Measurements from ENCODE around the gene TEKTIP1.

TEKTIP1 gene

DNA sequence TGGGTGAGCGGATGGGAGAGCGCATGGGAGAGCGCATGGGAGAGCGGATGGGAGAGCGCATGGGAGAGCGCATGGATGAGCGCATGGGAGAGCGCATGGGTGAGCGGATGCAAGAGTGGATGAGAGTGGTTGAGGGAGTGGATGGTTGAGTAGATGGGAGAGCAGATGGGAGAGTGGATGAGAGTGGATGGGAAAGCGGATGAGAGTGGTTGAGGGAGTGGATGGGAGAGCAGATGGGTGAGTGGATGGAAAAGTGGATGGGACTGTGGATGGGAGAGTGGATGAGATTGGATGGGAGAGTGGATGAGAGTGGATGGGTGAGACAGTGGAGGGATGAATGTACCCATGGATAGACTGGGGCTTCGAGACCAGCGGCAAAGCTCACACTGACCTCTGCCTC is 8.6 kb upstream of the TEKTIP1 start:
- H4K20me1 ChIP-seq = peaks cover 77% of the 10 kb centered on the region
- no peak overlapping the region for H3K4me2 ChIP-seq
- no peaks in the 10 kb centered on the region for H3K27me3 ChIP-seq
- no peak overlapping the region for H3K9ac ChIP-seq
- no peak for TF ChIP-seq Cebpa-rat (IDR thresholded peaks at IDR 0.05)
- H3K27ac ChIP-seq = no peak overlapping the region
- H3K4me1 ChIP-seq = peaks cover 37% of the 10 kb centered on the region
- no peaks in the 10 kb centered on the region for H3K9me3 ChIP-seq
- no peak overlapping the region for H3K4me3 ChIP-seq
- H3K36me3 ChIP-seq = peaks cover 79% of the 10 kb centered on the region

DNA sequence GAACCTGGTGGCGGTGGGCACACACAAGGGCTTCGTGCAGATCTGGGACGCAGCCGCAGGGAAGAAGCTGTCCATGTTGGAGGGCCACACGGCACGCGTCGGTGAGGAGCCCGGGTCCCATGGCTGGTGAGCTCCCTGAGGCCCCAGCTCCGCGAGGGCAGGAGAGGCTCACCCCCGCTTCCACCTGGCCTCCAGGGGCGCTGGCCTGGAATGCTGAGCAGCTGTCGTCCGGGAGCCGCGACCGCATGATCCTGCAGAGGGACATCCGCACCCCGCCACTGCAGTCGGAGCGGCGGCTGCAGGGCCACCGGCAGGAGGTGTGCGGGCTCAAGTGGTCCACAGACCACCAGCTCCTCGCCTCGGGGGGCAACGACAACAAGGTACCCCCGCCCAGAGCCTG is 7.3 kb upstream of the TEKTIP1 start:
- peaks cover 41% of the 10 kb centered on the region for H3K4me1 ChIP-seq
- H3K4me3 ChIP-seq = no peak overlapping the region
- TF ChIP-seq Cebpa-rat (IDR thresholded peaks at IDR 0.05) = no peak
- no peak overlapping the region for H3K9ac ChIP-seq
- no peak overlapping the region for H3K27ac ChIP-seq
- H3K36me3 ChIP-seq = peaks cover 72% of the 10 kb centered on the region
- H3K4me2 ChIP-seq = no peak overlapping the region
- H4K20me1 ChIP-seq = peaks cover 78% of the 10 kb centered on the region
- no peaks in the 10 kb centered on the region for H3K27me3 ChIP-seq
- no peaks in the 10 kb centered on the region for H3K9me3 ChIP-seq

DNA sequence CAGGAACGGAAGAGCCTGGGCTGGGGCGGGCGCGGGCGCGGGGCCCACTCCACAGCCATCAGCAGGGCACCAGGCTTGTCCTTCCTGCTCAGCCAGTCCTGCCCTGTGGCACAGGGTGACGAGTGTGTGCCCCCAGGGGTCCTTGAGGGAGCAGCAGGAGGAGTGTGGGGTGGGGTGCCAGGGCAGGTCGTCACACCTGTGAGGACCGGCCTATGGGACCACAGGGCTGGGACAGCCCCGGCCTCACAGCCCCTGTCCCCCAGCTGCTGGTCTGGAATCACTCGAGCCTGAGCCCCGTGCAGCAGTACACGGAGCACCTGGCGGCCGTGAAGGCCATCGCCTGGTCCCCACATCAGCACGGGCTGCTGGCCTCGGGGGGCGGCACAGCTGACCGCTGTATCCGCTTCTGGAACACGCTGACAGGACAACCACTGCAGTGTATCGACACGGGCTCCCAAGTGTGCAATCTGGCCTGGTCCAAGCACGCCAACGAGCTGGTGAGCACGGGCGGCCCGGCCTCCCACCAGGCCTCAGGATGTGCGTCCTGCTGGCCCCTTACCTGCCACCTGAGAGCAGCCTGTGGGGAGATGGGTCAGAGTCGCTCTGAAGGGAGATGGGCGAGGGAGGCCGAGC is 6.7 kb upstream of the TEKTIP1 start:
- TF ChIP-seq Cebpa-rat (IDR thresholded peaks at IDR 0.05) = no peak
- no peak overlapping the region for H3K27ac ChIP-seq
- no peak overlapping the region for H3K4me2 ChIP-seq
- H3K9ac ChIP-seq = no peak overlapping the region
- peaks cover 46% of the 10 kb centered on the region for H3K4me1 ChIP-seq
- H3K4me3 ChIP-seq = no peak overlapping the region
- no peaks in the 10 kb centered on the region for H3K27me3 ChIP-seq
- H3K9me3 ChIP-seq = no peaks in the 10 kb centered on the region
- H4K20me1 ChIP-seq = peaks cover 78% of the 10 kb centered on the region
- peaks cover 66% of the 10 kb centered on the region for H3K36me3 ChIP-seq

DNA sequence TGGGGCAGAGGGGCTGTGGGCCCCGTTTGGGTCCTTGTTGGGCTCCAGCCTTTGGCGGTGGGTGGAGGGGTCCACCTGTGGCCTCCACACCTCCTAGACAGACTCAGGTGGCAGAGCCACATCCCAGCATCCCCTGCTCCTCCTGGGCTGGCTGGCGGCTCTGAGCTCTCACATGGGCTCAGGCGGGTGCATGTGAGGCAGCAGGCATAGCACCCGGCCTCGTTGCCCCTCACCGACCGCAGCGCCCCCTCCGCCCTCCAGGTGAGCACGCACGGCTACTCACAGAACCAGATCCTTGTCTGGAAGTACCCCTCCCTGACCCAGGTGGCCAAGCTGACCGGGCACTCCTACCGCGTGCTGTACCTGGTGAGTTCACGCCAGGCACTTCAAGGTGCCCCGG is 5.9 kb upstream of the TEKTIP1 start:
- Histone ChIP-seq H3K9me3 (no peaks in the 10 kb centered on the region), H4K20me1 (peaks cover 81% of the 10 kb centered on the region), H3K36me3 (peaks cover 63% of the 10 kb centered on the region), H3K9ac (no peak overlapping the region), H3K4me1 (peaks cover 54% of the 10 kb centered on the region), H3K27ac (no peak overlapping the region), H3K4me2 (peak overlapping the region; percentile 86), H3K4me3 (no peak overlapping the region), H3K27me3 (no peaks in the 10 kb centered on the region)
- TF ChIP-seq Cebpa-rat (IDR thresholded peaks at IDR 0.05) = no peak

DNA sequence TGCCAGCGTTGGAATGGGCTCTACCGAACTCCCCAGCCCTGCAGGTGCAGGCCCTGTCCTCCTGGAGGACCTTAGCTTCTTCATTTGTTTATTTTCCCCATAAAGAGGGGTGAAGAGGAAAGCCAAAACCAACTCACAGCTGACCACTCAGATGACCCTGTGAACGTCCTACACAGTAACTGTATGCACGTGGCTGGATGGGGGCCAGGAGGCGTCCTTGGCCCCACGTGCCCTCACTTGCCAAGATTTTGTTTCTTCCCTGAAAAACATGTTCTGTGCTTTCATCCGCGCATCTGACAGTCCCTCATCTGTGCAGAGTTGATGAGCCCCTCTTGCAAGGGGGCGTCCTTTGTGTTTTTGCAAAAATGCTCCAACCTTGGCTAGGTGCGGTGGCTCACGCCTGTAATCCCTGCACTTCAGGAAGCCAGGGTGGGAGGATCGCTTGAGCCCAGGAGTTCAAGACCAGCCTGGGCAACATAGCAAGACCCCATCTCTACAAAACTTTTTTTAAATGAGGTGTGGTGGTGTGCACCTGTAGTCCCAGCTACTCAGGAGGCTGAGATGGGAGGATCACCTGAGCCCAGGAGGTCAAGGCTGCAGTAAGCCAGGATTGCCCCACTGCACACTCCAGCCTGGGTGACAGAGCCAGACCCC is 5.3 kb upstream of the TEKTIP1 start:
- H3K27me3 ChIP-seq = no peaks in the 10 kb centered on the region
- H3K36me3 ChIP-seq = peaks cover 65% of the 10 kb centered on the region
- no peaks in the 10 kb centered on the region for H3K9me3 ChIP-seq
- H4K20me1 ChIP-seq = peaks cover 84% of the 10 kb centered on the region
- H3K27ac ChIP-seq = no peak overlapping the region
- no peak overlapping the region for H3K4me3 ChIP-seq
- H3K9ac ChIP-seq = no peak overlapping the region
- H3K4me2 ChIP-seq = peak overlapping the region; percentile 86
- peaks cover 54% of the 10 kb centered on the region for H3K4me1 ChIP-seq
- no peak for TF ChIP-seq Cebpa-rat (IDR thresholded peaks at IDR 0.05)

DNA sequence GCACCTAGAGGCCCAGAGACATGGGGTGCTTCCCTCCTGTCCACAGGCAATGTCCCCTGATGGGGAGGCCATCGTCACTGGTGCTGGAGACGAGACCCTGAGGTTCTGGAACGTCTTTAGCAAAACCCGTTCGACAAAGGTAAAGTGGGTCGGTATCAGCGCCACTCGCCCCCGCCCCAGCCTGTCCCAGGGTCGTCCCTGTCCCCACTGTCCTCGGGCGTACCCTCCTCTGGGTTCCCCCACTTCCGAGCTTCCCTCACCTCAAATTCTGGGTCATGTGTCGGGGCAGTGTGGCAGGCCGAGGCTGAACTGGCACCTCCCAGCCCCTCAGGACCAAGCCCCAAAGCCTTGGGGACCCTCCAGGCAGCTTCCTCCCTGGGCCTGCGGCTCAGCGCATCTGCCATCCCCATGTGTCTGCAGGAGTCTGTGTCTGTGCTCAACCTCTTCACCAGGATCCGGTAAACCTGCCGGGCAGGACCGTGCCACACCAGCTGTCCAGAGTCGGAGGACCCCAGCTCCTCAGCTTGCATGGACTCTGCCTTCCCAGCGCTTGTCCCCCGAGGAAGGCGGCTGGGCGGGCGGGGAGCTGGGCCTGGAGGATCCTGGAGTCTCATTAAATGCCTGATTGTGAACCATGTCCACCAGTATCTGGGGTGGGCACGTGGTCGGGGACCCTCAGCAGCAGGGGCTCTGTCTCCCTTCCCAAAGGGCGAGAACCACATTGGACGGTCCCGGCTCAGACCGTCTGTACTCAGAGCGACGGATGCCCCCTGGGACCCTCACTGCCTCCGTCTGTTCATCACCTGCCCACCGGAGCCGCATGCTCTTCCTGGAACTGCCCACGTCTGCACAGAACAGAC is 4.4 kb upstream of the TEKTIP1 start:
- no peak overlapping the region for H3K9ac ChIP-seq
- peaks cover 87% of the 10 kb centered on the region for H4K20me1 ChIP-seq
- peaks cover 65% of the 10 kb centered on the region for H3K36me3 ChIP-seq
- no peaks in the 10 kb centered on the region for H3K27me3 ChIP-seq
- no peak for TF ChIP-seq Cebpa-rat (IDR thresholded peaks at IDR 0.05)
- H3K4me1 ChIP-seq = peaks cover 54% of the 10 kb centered on the region
- H3K4me2 ChIP-seq = peak overlapping the region; percentile 86
- peak overlapping the region; percentile 8; the same call in 1 of the 2 replicates for H3K4me3 ChIP-seq
- peak overlapping the region; percentile 8; the same call in 1 of the 2 replicates for H3K27ac ChIP-seq
- no peaks in the 10 kb centered on the region for H3K9me3 ChIP-seq

DNA sequence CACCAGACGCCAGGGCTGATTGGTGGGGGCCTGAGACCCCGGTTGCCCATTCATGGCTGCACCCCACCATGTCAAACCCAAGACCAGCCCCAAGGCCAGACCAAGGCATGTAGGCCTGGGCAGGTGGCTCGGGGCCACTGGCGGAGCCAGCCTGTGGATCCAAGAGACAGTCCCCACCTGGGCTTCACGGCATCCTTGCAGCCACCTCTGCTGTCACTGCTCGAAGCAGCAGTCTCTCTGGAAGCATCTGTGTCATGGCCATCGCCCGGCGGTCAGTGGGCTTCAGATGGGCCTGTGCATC is 3.8 kb upstream of the TEKTIP1 start:
- no peaks in the 10 kb centered on the region for H3K9me3 ChIP-seq
- H4K20me1 ChIP-seq = peaks cover 87% of the 10 kb centered on the region
- no peak overlapping the region for H3K27ac ChIP-seq
- H3K4me3 ChIP-seq = no peak overlapping the region; the same call in 1 of the 2 replicates
- H3K36me3 ChIP-seq = peaks cover 71% of the 10 kb centered on the region
- H3K4me2 ChIP-seq = peak overlapping the region; percentile 86
- H3K4me1 ChIP-seq = peaks cover 54% of the 10 kb centered on the region
- no peak overlapping the region for H3K9ac ChIP-seq
- no peak for TF ChIP-seq Cebpa-rat (IDR thresholded peaks at IDR 0.05)
- H3K27me3 ChIP-seq = no peaks in the 10 kb centered on the region

DNA sequence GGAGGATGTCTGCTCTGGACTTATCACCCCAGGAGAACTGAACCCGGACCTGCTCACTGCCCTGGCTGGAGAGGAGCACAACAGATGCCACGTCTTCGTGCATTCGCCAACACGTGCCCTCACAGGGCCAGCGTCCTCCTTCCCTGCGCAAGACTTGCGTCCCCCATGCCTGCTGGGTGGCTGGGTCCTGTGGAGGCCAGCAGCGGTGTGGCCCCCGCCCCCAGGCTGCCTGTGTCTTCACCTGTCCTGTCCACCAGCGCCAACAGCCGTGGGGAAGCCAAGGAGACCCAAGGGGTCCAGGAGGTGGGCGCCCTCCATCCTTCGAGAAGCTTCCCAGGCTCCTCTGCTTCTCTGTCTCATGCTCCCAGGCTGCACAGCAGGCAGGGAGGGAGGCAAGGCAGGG is 3.4 kb upstream of the TEKTIP1 start:
- H3K36me3 ChIP-seq = peaks cover 69% of the 10 kb centered on the region

DNA sequence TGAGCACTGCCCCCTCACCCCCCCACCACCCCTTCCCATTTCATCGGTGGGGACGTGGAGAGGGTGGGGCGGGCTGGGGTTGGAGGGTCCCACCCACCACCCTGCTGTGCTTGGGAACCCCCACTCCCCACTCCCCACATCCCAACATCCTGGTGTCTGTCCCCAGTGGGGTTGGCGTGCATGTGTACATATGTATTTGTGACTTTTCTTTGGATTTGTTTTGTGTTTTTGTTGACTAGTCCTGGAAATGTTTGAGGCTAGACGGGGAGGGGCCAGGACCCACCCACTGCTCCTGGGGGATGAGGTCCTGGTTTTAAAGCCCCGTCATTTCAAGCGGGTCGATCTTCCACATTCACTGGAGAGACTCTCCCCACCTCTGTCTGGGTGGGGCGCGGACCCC is 3.0 kb upstream of the TEKTIP1 start:
- Histone ChIP-seq H3K4me1 (peaks cover 54% of the 10 kb centered on the region), H3K27ac (0 out of 2 replicates have a peak overlapping the region, but pooled peaks have one; percentile 30), H3K27me3 (no peaks in the 10 kb centered on the region), H3K36me3 (peaks cover 64% of the 10 kb centered on the region), H4K20me1 (peaks cover 80% of the 10 kb centered on the region), H3K9me3 (no peaks in the 10 kb centered on the region), H3K4me2 (peak overlapping the region; percentile 86), H3K4me3 (no peak overlapping the region), H3K9ac (peak overlapping the region; percentile 48; the same call in 1 of the 2 replicates)
- TF ChIP-seq Cebpa-rat (IDR thresholded peaks at IDR 0.05) = no peak

More for the DNA sequence above, 3.4 kb upstream of the TEKTIP1 start:
- H3K4me2 ChIP-seq = peak overlapping the region; percentile 86
- peaks cover 84% of the 10 kb centered on the region for H4K20me1 ChIP-seq
- H3K9ac ChIP-seq = no peak overlapping the region
- no peak for TF ChIP-seq Cebpa-rat (IDR thresholded peaks at IDR 0.05)
- H3K4me1 ChIP-seq = peaks cover 54% of the 10 kb centered on the region
- no peaks in the 10 kb centered on the region for H3K27me3 ChIP-seq
- H3K27ac ChIP-seq = no peak overlapping the region
- H3K9me3 ChIP-seq = no peaks in the 10 kb centered on the region
- H3K4me3 ChIP-seq = no peak overlapping the region

All from BLaER1 (cell line).